Measurements from ENCODE around the gene POU2F1. TPM values are rescaled to one million over a fixed set of nuclear protein-coding genes. Genes with fewer than 3 reads are reported as not detected.

POU2F1 gene
- total RNA-seq, 1 experiment from 2014 or later: 24.5 TPM

GRCh38 chr1:167472752-167473521 lies 252.3 kb downstream of the POU2F1 start:
- no peak overlapping the region for H3K9ac ChIP-seq (ENCODE audit: low read length)
- H3K4me3 ChIP-seq (replicated peaks in 1 of 2; ENCODE audit: low read depth in 1 of 2, low read length in 2 of 2): no peak overlapping the region
- no peak overlapping the region for H2AFZ ChIP-seq (ENCODE audit: low read depth, low read length, poor library complexity, severe bottlenecking)
- BruUV-seq (replicated peaks): no TSS peak
- H3K27me3 ChIP-seq (ENCODE audit: insufficient read depth, low read length): no peaks in the 10 kb centered on the region
- H3K9me3 ChIP-seq (ENCODE audit: control insufficient read depth in 1 of 2, insufficient read depth in 1 of 2, low read depth in 1 of 2, low read length in 2 of 2): no peaks in the 10 kb centered on the region
- no peaks in the 10 kb centered on the region for H3K9me2 ChIP-seq (ENCODE audit: insufficient read depth)
- no peaks in the 10 kb centered on the region for H3K79me2 ChIP-seq (ENCODE audit: insufficient read depth, low read length)
- no peak overlapping the region for H3K4me2 ChIP-seq (ENCODE audit: low read length)
- ChIA-PET CTCF (no interaction called here), RAD21 (ENCODE audit: low non-redundant PET in 1 of 2, low total read pairs in 2 of 2, uncharacterized antibody in 2 of 2, unreplicated experiment in 2 of 2) (no interaction called here), POLR2A (no interaction called here)
- TF ChIP-seq POLR2AphosphoS5 (IDR thresholded peaks at IDR 0.05; ENCODE audit: low read depth, low read length): no peak
- no peak for TF ChIP-seq TCF7L2 (IDR thresholded peaks at IDR 0.05; ENCODE audit: borderline replicate concordance, extremely low read depth, insufficient read depth, insufficient read length)
- TF ChIP-seq ZNF274 (IDR thresholded peaks at IDR 0.05; ENCODE audit: low read depth, low read length): no peak
- TF ChIP-seq ELF1 (IDR thresholded peaks at IDR 0.05; ENCODE audit: borderline replicate concordance, low read depth): no peak
- no peak for TF ChIP-seq CEBPB (IDR thresholded peaks at IDR 0.05; ENCODE audit: low read depth)
- no peak for TF ChIP-seq EZH2phosphoT487 (IDR thresholded peaks at IDR 0.05; ENCODE audit: borderline replicate concordance)
- no peak for TF ChIP-seq ZFX (IDR thresholded peaks at IDR 0.05)
- TF ChIP-seq JUND (IDR thresholded peaks at IDR 0.05): no peak
- TF ChIP-seq, protein P1, sequence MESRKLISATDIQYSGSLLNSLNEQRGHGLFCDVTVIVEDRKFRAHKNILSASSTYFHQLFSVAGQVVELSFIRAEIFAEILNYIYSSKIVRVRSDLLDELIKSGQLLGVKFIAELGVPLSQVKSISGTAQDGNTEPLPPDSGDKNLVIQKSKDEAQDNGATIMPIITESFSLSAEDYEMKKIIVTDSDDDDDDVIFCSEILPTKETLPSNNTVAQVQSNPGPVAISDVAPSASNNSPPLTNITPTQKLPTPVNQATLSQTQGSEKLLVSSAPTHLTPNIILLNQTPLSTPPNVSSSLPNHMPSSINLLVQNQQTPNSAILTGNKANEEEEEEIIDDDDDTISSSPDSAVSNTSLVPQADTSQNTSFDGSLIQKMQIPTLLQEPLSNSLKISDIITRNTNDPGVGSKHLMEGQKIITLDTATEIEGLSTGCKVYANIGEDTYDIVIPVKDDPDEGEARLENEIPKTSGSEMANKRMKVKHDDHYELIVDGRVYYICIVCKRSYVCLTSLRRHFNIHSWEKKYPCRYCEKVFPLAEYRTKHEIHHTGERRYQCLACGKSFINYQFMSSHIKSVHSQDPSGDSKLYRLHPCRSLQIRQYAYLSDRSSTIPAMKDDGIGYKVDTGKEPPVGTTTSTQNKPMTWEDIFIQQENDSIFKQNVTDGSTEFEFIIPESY (IDR thresholded peaks at IDR 0.05; ENCODE audit: extremely low read depth, insufficient replicate concordance, low read length): no peak
- TF ChIP-seq SRF (IDR thresholded peaks at IDR 0.05; ENCODE audit: low read depth): no peak
- TF ChIP-seq SIN3A (IDR thresholded peaks at IDR 0.05; ENCODE audit: low read depth): no peak
- no peak for TF ChIP-seq FOSL1 (IDR thresholded peaks at IDR 0.05; ENCODE audit: low read depth)
- no peaks in the 10 kb centered on the region for H3K36me3 ChIP-seq (ENCODE audit: control insufficient read depth in 1 of 2, insufficient read depth in 2 of 2, low read length in 2 of 2)
- DNase-seq (ENCODE audit: low read depth, low spot score) (no peak), ATAC-seq (no peak)
- no peak overlapping the region for H3K27ac ChIP-seq (ENCODE audit: low read depth, low read length)
- no peaks in the 10 kb centered on the region for H3K4me1 ChIP-seq (ENCODE audit: control insufficient read depth in 1 of 2, insufficient read depth in 2 of 2, low read length in 2 of 2)
- intact Hi-C loops (cut with micrococcal nuclease): no loop called here
- H4K20me1 ChIP-seq (ENCODE audit: insufficient read depth): no peaks in the 10 kb centered on the region

Data from HCT116 (cell line).